Nephron (organoid): ENCODE data around the gene MRPS14.

ENCODE experiments used
- H3K27ac Mint-ChIP-seq, 3 experiments: 2 replicates each; pipeline ENCODE4 v1.8.0; 2020; ENCODE audit warnings: mixed read lengths in 3 of 3, mild to moderate bottlenecking in 2 of 3, moderate library complexity in 1 of 3
- H3K27me3 Mint-ChIP-seq: 2 replicates; pipeline ENCODE4 v1.8.0; 2021; ENCODE audit warnings: low read depth, mild to moderate bottlenecking, moderate library complexity, mixed read lengths
- H3K36me3 Mint-ChIP-seq: 2 replicates; pipeline ENCODE4 v1.8.0; 2020; ENCODE audit warnings: low read depth, mixed read lengths
- H3K4me1 Mint-ChIP-seq: 2 replicates; pipeline ENCODE4 v1.8.0; 2020; ENCODE audit warnings: mixed read lengths
- H3K4me3 Mint-ChIP-seq, 3 experiments: 2 replicates each; pipeline ENCODE4 v1.8.0; 2020; ENCODE audit warnings: mild to moderate bottlenecking in 3 of 3, mixed read lengths in 3 of 3, moderate library complexity in 2 of 3
- H3K9me3 Mint-ChIP-seq: 2 replicates; pipeline ENCODE4 v1.8.0; 2020; ENCODE audit warnings: mixed read lengths
- CTCF ChIP-seq, 3 experiments: fragments of 200-600 bp; sonication (generic); IDR thresholded peaks; one replicate each; pipeline ENCODE4 v1.5.0; 2021; ENCODE audit warnings: antibody characterized with exemption in 3 of 3; ENCODE audit not compliant: unreplicated experiment in 3 of 3

MRPS14 gene

GRCh38 chr1:175000697-175001187, 22.5 kb downstream of the MRPS14 start:
- TF ChIP-seq CTCF (IDR thresholded peaks at IDR 0.05; ENCODE audit: unreplicated experiment in 3 of 3) = no peak
- Mint-ChIP-seq H3K36me3 (peaks cover 6% of the 10 kb centered on the region), H3K27me3 (no peaks in the 10 kb centered on the region), H3K27ac (peak overlapping the region in 2 of 3 experiments; percentile 77 to 89), H3K9me3 (no peaks in the 10 kb centered on the region), H3K4me1 (peaks cover 26% of the 10 kb centered on the region), H3K4me3 (no peak overlapping the region)

GRCh38 chr1:174999936-175000696, 23.1 kb downstream of the MRPS14 start, which contains the start of gene CACYBP:
CACYBP (plus strand) TSS chr1:174999947; CDS start chr1:175000181, 234 bp downstream.
- no peaks in the 10 kb centered on the region for H3K9me3 Mint-ChIP-seq
- peaks cover 26% of the 10 kb centered on the region for H3K4me1 Mint-ChIP-seq
- TF ChIP-seq CTCF (IDR thresholded peaks at IDR 0.05; ENCODE audit: unreplicated experiment in 3 of 3) = no peak
- peaks cover under 1% of the 10 kb centered on the region for H3K36me3 Mint-ChIP-seq
- no peak within 1 kb of the TSS for H3K4me3 Mint-ChIP-seq
- no peaks in the 10 kb centered on the region for H3K27me3 Mint-ChIP-seq
- peak within 1 kb of the TSS in 2 of 3 experiments; percentile 77 to 89 for H3K27ac Mint-ChIP-seq

GRCh38 chr1:174999216-174999935, 23.8 kb downstream of the MRPS14 start:
- Mint-ChIP-seq H3K9me3 (no peaks in the 10 kb centered on the region), H3K36me3 (no peaks in the 10 kb centered on the region), H3K27me3 (no peaks in the 10 kb centered on the region), H3K4me1 (peaks cover 26% of the 10 kb centered on the region), H3K4me3 (no peak overlapping the region), H3K27ac (no peak overlapping the region)
- no peak for TF ChIP-seq CTCF (IDR thresholded peaks at IDR 0.05; ENCODE audit: unreplicated experiment in 3 of 3)

- no peaks in the 10 kb centered on the region for H3K27me3 Mint-ChIP-seq
- H3K9me3 Mint-ChIP-seq = no peaks in the 10 kb centered on the region
- H3K4me1 Mint-ChIP-seq = peaks cover 26% of the 10 kb centered on the region
- TF ChIP-seq CTCF (IDR thresholded peaks at IDR 0.05; ENCODE audit: unreplicated experiment in 3 of 3) = peak; percentile 81 to 90 (median 86)
- no peak overlapping the region for H3K27ac Mint-ChIP-seq
- H3K4me3 Mint-ChIP-seq = no peak overlapping the region
- no peaks in the 10 kb centered on the region for H3K36me3 Mint-ChIP-seq
Observed at GRCh38 chr1:174998569-174999215, 24.5 kb downstream of the MRPS14 start.

- H3K27ac Mint-ChIP-seq = peak overlapping the region in 1 of 3 experiments; percentile 63
- H3K9me3 Mint-ChIP-seq = no peaks in the 10 kb centered on the region
- peaks cover 13% of the 10 kb centered on the region for H3K4me1 Mint-ChIP-seq
- no peak for TF ChIP-seq CTCF (IDR thresholded peaks at IDR 0.05; ENCODE audit: unreplicated experiment in 3 of 3)
- H3K27me3 Mint-ChIP-seq = no peaks in the 10 kb centered on the region
- H3K4me3 Mint-ChIP-seq = peak overlapping the region; percentile 19 to 55 (median 46)
- no peaks in the 10 kb centered on the region for H3K36me3 Mint-ChIP-seq
Observed at GRCh38 chr1:174997041-174997440, 26.2 kb downstream of the MRPS14 start.
